ENCODE results near the gene POLR3E. TPM values are rescaled to one million over a fixed set of nuclear protein-coding genes. Genes with fewer than 3 reads are reported as not detected.

The POLR3E gene, protein sequence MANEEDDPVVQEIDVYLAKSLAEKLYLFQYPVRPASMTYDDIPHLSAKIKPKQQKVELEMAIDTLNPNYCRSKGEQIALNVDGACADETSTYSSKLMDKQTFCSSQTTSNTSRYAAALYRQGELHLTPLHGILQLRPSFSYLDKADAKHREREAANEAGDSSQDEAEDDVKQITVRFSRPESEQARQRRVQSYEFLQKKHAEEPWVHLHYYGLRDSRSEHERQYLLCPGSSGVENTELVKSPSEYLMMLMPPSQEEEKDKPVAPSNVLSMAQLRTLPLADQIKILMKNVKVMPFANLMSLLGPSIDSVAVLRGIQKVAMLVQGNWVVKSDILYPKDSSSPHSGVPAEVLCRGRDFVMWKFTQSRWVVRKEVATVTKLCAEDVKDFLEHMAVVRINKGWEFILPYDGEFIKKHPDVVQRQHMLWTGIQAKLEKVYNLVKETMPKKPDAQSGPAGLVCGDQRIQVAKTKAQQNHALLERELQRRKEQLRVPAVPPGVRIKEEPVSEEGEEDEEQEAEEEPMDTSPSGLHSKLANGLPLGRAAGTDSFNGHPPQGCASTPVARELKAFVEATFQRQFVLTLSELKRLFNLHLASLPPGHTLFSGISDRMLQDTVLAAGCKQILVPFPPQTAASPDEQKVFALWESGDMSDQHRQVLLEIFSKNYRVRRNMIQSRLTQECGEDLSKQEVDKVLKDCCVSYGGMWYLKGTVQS
- polyA plus RNA-seq (2011; rRNA removed) = 36.6 and 60.9 TPM in 2 replicates
- 105 and 158 TPM in 2 replicates for polyA minus RNA-seq (2011; rRNA and poly(A)+ RNA removed)

DNA sequence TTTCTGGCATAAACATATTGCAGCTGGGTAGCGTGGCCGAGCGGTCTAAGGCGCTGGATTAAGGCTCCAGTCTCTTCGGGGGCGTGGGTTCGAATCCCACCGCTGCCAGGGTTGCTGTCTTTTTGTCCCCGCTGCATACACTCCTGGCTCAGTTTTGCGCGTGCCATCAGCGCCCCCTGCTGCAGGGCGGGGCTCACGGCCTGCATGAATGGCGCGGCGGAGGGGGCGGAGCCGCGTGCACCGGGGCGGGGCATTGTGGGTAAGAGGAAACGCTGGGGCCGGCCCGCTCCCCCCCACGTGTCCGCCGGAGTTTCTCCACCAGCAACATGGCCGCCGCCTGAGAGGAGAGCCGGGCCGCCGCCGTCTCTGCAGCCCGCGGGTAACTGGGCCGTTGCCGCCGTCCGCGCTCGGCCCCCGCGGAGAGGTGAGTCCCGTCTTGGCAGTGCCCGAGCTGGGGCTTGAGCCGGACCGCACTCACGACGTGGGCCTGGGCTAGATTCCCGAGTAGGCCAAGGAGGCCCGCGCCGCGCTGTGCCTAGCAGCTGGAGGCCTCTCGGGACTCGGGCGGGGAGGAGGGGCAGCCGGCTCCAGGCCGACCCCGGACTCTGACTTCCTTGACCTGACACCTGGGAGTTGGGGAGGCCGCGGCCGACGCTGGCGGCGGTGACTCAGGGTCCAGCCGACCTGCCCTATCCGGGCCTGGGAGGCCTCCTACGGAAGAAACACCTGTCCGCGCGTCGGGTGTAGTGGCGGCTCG is at the start of gene POLR3E:
Gene POLR3E (plus strand): TSS at position 296 of the 757 bp plus-strand sequence. CDS start 5,560 bp downstream, outside the sequence.
- CTCF ChIA-PET = interaction anchor here (0.5 to 3.0 kb wide), 13 partner anchors 12 to 105 kb away, joined by 3 to 21 read pairs (median 4); partner anchors contain the start of gene EEF2K
- Histone ChIP-seq H3K36me3 (ENCODE audit: control insufficient read depth, insufficient read depth, low read length) (peaks cover 3% of the 10 kb centered on the region), H3K27me3 (ENCODE audit: control insufficient read depth, insufficient read depth, low read length) (no peaks in the 10 kb centered on the region), H3K4me3 (ENCODE audit: low read depth, low read length) (peak within 1 kb of the TSS; percentile 97)
- TF ChIP-seq, protein P1, sequence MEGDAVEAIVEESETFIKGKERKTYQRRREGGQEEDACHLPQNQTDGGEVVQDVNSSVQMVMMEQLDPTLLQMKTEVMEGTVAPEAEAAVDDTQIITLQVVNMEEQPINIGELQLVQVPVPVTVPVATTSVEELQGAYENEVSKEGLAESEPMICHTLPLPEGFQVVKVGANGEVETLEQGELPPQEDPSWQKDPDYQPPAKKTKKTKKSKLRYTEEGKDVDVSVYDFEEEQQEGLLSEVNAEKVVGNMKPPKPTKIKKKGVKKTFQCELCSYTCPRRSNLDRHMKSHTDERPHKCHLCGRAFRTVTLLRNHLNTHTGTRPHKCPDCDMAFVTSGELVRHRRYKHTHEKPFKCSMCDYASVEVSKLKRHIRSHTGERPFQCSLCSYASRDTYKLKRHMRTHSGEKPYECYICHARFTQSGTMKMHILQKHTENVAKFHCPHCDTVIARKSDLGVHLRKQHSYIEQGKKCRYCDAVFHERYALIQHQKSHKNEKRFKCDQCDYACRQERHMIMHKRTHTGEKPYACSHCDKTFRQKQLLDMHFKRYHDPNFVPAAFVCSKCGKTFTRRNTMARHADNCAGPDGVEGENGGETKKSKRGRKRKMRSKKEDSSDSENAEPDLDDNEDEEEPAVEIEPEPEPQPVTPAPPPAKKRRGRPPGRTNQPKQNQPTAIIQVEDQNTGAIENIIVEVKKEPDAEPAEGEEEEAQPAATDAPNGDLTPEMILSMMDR (IDR thresholded peaks at IDR 0.05; ENCODE audit: insufficient read depth, low read depth, low read length) = peak; percentile 89
- peak; percentile 82 for DNase-seq (ENCODE audit: low read depth)
- POLR2A ChIA-PET = interaction anchor here (0.7 kb wide), 1 partner anchor 111 kb away, joined by 3 read pairs; no protein-coding TSS in a partner anchor

DNA sequence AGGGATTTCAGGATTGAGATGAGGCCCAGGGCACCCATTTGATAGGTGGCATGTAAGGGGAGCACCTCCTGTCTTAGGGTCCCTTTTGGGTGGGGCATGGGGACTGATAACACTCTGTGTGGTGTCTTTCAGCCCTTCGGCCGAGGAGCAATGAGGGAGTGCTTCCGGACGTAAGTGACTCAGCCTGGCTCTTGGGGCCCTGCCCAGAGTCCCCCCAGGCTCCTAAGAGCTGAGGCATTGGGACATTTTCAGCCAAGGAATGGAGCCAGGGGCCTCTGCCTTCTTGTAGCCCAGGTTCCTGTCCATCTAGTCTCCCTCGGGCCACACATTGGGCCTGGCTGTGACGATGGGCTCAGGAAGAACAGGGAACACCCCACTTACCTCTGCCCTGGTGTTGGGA is 46.7 kb upstream of the POLR3E start:
- POLR2A ChIA-PET = no interaction called here
- Histone ChIP-seq H3K4me3 (ENCODE audit: low read depth, low read length) (no peak overlapping the region), H3K27me3 (ENCODE audit: control insufficient read depth, insufficient read depth, low read length) (no peaks in the 10 kb centered on the region), H3K36me3 (ENCODE audit: control insufficient read depth, insufficient read depth, low read length) (peaks cover 18% of the 10 kb centered on the region)
- CTCF ChIA-PET = no interaction called here
- TF ChIP-seq, protein P1 (IDR thresholded peaks at IDR 0.05; ENCODE audit: insufficient read depth, low read depth, low read length) = no peak
- no peak for DNase-seq (ENCODE audit: low read depth)

DNA sequence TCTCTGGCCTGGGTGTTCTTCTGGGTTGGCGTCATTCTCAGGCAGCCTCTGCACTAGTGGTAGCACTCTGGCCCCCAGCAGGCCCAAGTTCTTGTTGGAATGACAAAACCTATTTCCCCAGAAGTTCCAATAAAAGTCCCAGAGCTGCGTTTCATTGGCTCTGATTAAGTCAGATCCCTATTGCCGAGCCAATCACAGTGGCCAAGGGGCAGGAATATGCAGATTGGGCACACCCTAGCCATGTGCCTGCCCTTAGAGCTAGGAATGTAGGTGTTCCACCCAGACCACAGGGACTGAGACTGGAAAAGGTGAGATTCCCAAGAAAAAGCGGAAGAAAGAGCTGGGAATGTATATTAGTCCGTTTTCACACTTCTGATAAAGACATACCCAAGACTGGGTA is 44.9 kb upstream of the POLR3E start:
- Histone ChIP-seq H3K36me3 (ENCODE audit: control insufficient read depth, insufficient read depth, low read length) (peaks cover 27% of the 10 kb centered on the region), H3K27me3 (ENCODE audit: control insufficient read depth, insufficient read depth, low read length) (no peaks in the 10 kb centered on the region), H3K4me3 (ENCODE audit: low read depth, low read length) (no peak overlapping the region)
- ChIA-PET POLR2A (no interaction called here), CTCF (interaction anchor here (1.1 kb wide), 1 partner anchor 27 kb away, joined by 3 read pairs; no protein-coding TSS in a partner anchor)
- TF ChIP-seq, protein P1 (IDR thresholded peaks at IDR 0.05; ENCODE audit: insufficient read depth, low read depth, low read length) = no peak
- no peak for DNase-seq (ENCODE audit: low read depth)

DNA sequence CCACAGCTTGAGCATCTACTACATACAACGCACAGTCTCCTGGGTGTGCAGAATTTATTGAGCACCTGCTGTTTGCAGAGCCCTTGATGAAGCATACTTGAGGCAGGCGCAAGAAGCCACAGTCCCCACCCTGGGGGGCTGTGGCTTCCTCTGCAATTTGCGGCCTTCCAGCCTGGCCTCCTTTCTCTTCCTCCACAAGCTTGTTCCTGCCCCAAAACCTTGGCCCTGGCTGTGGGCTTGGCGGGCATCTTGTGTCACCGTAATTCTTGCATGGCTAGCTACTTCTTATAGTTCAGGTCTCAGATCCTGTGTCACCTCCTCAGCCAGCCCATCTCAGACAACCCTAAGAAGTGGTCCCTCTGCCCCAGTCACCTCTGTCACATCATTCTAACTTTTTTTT is 43.9 kb upstream of the POLR3E start:
- Histone ChIP-seq H3K27me3 (ENCODE audit: control insufficient read depth, insufficient read depth, low read length) (no peaks in the 10 kb centered on the region), H3K4me3 (ENCODE audit: low read depth, low read length) (no peak overlapping the region), H3K36me3 (ENCODE audit: control insufficient read depth, insufficient read depth, low read length) (peaks cover 33% of the 10 kb centered on the region)
- ChIA-PET CTCF (interaction anchor here (1.1 kb wide), 1 partner anchor 27 kb away, joined by 3 read pairs; no protein-coding TSS in a partner anchor), POLR2A (no interaction called here)
- TF ChIP-seq, protein P1 (IDR thresholded peaks at IDR 0.05; ENCODE audit: insufficient read depth, low read depth, low read length) = no peak
- no peak for DNase-seq (ENCODE audit: low read depth)
